Measurements from ENCODE around the gene CA10. TPM values are rescaled to one million over a fixed set of nuclear protein-coding genes. Genes with fewer than 3 reads are reported as not detected.

Gene CA10
- total RNA-seq, 2 donors from 2014 or later, result not detected

DNA sequence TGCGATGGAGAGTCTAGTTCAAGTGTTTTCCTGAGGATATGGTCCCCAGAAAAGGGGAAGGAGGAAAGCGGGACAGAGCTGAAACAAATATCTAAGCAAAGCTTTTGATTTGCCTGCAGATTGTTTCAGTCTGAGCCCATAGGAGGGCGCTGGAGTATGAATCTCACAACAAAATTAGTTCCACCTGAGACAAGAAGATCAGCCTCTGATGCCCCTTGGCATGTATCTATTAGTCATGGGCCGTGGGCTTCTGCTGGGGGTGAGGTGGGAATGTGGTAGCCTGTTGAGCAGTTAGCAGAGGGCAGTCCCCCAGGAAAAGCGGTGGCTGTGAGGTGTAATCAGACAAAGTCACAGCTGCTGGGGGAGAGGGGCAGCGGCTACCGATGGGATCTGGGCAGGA, 446.9 kb downstream of the CA10 start:
- TF ChIP-seq, protein P1, sequence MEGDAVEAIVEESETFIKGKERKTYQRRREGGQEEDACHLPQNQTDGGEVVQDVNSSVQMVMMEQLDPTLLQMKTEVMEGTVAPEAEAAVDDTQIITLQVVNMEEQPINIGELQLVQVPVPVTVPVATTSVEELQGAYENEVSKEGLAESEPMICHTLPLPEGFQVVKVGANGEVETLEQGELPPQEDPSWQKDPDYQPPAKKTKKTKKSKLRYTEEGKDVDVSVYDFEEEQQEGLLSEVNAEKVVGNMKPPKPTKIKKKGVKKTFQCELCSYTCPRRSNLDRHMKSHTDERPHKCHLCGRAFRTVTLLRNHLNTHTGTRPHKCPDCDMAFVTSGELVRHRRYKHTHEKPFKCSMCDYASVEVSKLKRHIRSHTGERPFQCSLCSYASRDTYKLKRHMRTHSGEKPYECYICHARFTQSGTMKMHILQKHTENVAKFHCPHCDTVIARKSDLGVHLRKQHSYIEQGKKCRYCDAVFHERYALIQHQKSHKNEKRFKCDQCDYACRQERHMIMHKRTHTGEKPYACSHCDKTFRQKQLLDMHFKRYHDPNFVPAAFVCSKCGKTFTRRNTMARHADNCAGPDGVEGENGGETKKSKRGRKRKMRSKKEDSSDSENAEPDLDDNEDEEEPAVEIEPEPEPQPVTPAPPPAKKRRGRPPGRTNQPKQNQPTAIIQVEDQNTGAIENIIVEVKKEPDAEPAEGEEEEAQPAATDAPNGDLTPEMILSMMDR (IDR thresholded peaks at IDR 0.05), result no peak
- no peaks in the 10 kb centered on the region for H3K4me1 ChIP-seq
- H3K27me3 ChIP-seq, result no peaks in the 10 kb centered on the region
- H3K4me3 ChIP-seq, result no peak overlapping the region
- no peaks in the 10 kb centered on the region for H3K36me3 ChIP-seq
- no peak for DNase-seq (ENCODE audit: low spot score)
- no peaks in the 10 kb centered on the region for H3K9me3 ChIP-seq
- H3K27ac ChIP-seq, result no peak overlapping the region

DNA sequence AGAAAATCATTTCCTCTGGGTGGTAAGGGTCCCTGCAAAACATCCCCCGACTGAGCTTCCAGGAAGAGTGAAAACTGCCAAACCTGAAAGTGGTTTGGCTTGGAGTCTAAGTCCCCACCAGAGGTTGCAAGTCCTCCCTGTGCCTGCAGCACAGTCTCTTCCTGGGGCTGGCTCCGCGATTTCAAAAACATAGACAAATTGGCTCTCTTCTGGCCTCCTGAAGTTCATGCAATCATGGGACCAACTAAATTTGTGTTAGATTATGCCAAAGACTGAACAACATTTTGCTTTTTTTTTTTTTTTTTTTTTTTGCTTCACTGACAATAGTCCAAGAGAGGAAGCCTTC, 447.9 kb downstream of the CA10 start:
- DNase-seq (ENCODE audit: low spot score), result no peak
- Histone ChIP-seq H3K9me3 (no peaks in the 10 kb centered on the region), H3K27me3 (no peaks in the 10 kb centered on the region), H3K27ac (peak overlapping the region in 1 of 2 donors; percentile 10), H3K36me3 (no peaks in the 10 kb centered on the region), H3K4me3 (no peak overlapping the region), H3K4me1 (no peaks in the 10 kb centered on the region)
- TF ChIP-seq, protein P1 (IDR thresholded peaks at IDR 0.05), result no peak

DNA sequence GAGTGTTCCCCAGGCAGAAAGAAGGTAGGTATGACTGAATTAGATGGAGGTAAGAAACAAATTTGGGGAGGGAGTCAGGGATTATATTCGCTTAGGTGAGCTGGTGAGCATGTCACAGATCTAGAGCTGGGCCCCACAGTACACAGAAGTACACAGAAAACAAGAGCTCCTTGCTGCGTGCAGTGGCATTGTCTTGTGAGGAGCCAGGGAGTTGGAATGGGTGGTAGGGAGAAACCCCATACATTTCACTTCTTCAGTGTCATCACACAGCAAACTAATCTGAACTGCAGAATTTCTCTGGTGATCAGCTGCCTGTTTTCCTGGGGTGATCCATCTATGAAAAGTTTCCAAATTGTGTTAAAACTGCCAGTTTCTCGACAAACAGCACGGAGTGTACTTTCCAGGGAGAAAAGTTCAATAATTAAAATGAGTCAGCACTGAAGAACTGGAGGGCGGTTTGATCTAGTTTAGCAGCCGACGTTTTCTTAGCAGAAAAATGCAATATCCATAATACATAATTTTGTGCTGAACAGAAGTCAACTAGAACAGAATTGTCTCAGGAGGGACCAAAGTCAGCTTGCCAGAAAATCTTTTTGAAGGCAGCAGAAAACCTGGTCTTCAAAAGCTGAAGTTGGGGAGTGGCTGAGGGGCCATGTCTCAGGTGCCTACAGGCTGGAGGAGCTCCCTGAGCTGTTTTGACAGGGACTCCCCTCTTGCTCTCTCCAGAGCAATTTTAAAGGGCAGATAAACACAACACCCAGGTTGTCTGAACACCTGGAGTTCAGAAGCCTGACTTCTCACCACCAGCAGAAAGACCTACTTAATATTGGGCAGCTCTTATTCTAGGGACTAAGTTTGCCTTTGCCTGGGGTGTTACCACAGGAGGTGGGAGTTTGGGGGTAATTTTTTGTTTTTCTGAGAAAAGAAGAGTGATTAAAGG, 448.6 kb downstream of the CA10 start:
- Histone ChIP-seq H3K27me3 (no peaks in the 10 kb centered on the region), H3K9me3 (no peaks in the 10 kb centered on the region), H3K4me3 (no peak overlapping the region), H3K36me3 (no peaks in the 10 kb centered on the region), H3K27ac (peak overlapping the region in 1 of 2 donors; percentile 10), H3K4me1 (no peaks in the 10 kb centered on the region)
- TF ChIP-seq, protein P1 (IDR thresholded peaks at IDR 0.05), result no peak
- no peak for DNase-seq (ENCODE audit: low spot score)

DNA sequence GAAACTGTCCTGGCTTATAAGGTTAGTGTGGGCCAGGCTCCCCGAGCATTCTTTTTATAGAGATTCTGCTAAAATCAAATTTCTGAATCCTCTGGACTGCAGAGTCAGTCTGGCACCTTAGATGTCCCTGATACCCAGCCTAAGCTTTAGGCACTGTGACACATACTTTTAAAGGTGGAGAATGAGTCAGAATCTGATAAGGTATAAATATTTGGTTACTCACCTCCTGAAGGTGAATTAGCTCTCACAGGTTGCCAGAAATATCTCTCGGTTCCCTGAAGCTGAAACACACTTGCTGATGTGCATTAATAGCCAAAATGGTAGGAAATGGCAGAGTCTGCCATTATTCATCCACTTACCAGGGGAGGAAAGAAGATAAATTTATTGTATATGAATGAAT, 451.3 kb downstream of the CA10 start:
- DNase-seq (ENCODE audit: low spot score), result no peak
- TF ChIP-seq, protein P1 (IDR thresholded peaks at IDR 0.05), result no peak

DNA sequence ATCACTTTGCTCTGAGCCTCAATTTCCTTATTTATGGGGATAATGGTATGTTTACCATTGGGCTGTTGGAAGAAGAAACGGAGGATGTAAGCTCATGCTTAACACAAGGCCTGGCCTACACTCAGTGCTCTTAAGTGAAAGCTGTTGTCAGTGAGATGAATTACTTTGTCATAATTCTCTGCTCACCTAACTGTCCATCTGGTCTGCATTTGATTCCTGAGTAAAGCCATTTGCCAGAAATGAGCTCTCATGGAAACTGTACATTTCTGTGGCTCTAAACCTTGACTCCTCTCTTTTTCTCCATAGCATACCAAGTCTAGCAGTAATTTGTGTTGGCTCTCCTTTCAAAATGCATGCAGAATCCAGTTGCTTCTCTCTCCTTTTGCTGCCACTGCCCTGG, 452.4 kb downstream of the CA10 start:
- DNase-seq (ENCODE audit: low spot score), result no peak
- H3K27ac ChIP-seq, result no peak overlapping the region
- TF ChIP-seq, protein P1 (IDR thresholded peaks at IDR 0.05), result no peak
- no peaks in the 10 kb centered on the region for H3K36me3 ChIP-seq
- no peaks in the 10 kb centered on the region for H3K27me3 ChIP-seq
- no peak overlapping the region for H3K4me3 ChIP-seq
- H3K4me1 ChIP-seq, result peaks cover 0 to 8% of the 10 kb centered on the region in 2 donors
- no peaks in the 10 kb centered on the region for H3K9me3 ChIP-seq

More for the DNA sequence above, 451.3 kb downstream of the CA10 start:
- H3K9me3 ChIP-seq, result no peaks in the 10 kb centered on the region
- H3K4me1 ChIP-seq, result peaks cover 0 to 8% of the 10 kb centered on the region in 2 donors
- H3K36me3 ChIP-seq, result no peaks in the 10 kb centered on the region
- H3K4me3 ChIP-seq, result no peak overlapping the region
- no peak overlapping the region for H3K27ac ChIP-seq
- H3K27me3 ChIP-seq, result no peaks in the 10 kb centered on the region
